ENCODE results near the gene ADAMTS9. TPM values are rescaled to one million over a fixed set of nuclear protein-coding genes. Genes with fewer than 3 reads are reported as not detected.

Gene ADAMTS9
- total and polyA plus RNA-seq, 9 of the 15 experiments (the other 6 are each of a cell fraction or from before 2014, with no cell fraction given) = 0.05 to 0.32 (median 0.13) TPM; not detected in 2

DNA sequence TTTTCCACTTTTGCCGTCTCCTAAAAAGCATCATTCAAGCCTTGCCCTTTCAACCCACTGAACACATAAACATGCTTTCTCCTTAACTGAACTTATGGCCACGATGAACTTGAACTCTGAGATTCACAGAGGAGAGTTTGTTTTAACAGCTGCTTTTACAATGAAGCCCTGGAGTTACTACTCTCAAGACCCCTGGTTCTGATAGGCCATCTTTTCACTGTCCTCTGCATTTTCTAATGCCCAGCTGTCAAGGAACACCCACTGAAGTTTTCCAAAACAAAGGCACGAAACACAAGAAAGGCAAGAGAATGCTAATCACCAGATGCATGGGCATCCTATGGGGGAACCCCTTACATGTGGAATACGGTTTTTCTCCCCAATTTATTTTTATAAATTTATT lies 100.8 kb downstream of the ADAMTS9 start:
- POLR2A ChIA-PET = interaction anchor here (0.8 kb wide), 1 partner anchor 11 kb away, joined by 4 read pairs; no protein-coding TSS in a partner anchor
- CTCF ChIA-PET (ENCODE audit: low intra/inter-chr PET ratio) = no interaction called here
- in situ Hi-C loops (cut with MboI) = no loop called here
- Histone ChIP-seq H3K27ac (ENCODE audit: extremely low read depth, low read depth, low read length) (no peak overlapping the region), H3K4me2 (ENCODE audit: insufficient read depth, low read length) (no peak overlapping the region), H4K20me1 (replicated peaks; ENCODE audit: control insufficient read depth, insufficient read depth, low read length) (no peaks in the 10 kb centered on the region), H3K9me1 (ENCODE audit: control insufficient read depth, insufficient read depth, low read length) (no peaks in the 10 kb centered on the region), H3K36me3 (ENCODE audit: control insufficient read depth, insufficient read depth, low read length) (no peaks in the 10 kb centered on the region), H2AFZ (ENCODE audit: low read depth, low read length) (no peak overlapping the region), H3K9ac (ENCODE audit: insufficient read depth in 1 of 2, low read depth in 2 of 2, low read length in 2 of 2) (no peak overlapping the region), H3K27me3 (ENCODE audit: control insufficient read depth in 2 of 2, insufficient read depth in 2 of 2, low read length in 2 of 2) (no peaks in the 10 kb centered on the region; a peak in 1 of 5 replicates), H3K4me1 (replicated peaks in 1 of 2; ENCODE audit: control insufficient read depth in 2 of 2, insufficient read depth in 2 of 2, low read length in 2 of 2) (no peaks in the 10 kb centered on the region), H3K4me3 (no peak overlapping the region), H3K79me2 (ENCODE audit: control insufficient read depth, insufficient read depth, low read length) (no peaks in the 10 kb centered on the region), H3K9me3 (replicated peaks; ENCODE audit: control insufficient read depth, insufficient read depth, low read depth, low read length) (no peaks in the 10 kb centered on the region)
- DNase-seq (ENCODE audit: extremely low read depth in 1 of 4, low spot score in 3 of 4) = no peak
- intact Hi-C loops (cut with micrococcal nuclease) = no loop called here
- no peak for TF ChIP-seq ZBTB40 (IDR thresholded peaks at IDR 0.05)
- TF ChIP-seq ZBTB40 (CRISPR knock-in tag; IDR thresholded peaks at IDR 0.05) = no peak
- no peak for TF ChIP-seq ZNF175 (CRISPR knock-in tag; IDR thresholded peaks at IDR 0.05; ENCODE audit: low read depth)
- no peak for TF ChIP-seq STAT5B (CRISPR knock-in tag; IDR thresholded peaks at IDR 0.05)
- no peak for TF ChIP-seq BMI1 (IDR thresholded peaks at IDR 0.05; ENCODE audit: low read length)
- no peak for TF ChIP-seq ZBTB33 (CRISPR knock-in tag; IDR thresholded peaks at IDR 0.05)
- TF ChIP-seq CREM (IDR thresholded peaks at IDR 0.05; ENCODE audit: low read depth) = no peak
- TF ChIP-seq SRSF7 (optimal IDR thresholded peaks at IDR 0.05; ENCODE audit: low read depth, low read length) = no peak
- no peak for TF ChIP-seq C11orf30 (IDR thresholded peaks at IDR 0.05; ENCODE audit: low read depth)
- TF ChIP-seq ZNF24 (IDR thresholded peaks at IDR 0.05) = no peak
- WGBS (ENCODE audit: insufficient coverage, low coverage, missing lambda C conversion rate) = 0% methylated on average over 4 of the region's 4 CpGs
- no peak for ATAC-seq
- no TSS peak for BruUV-seq (replicated peaks)
- FAIRE-seq = no peak

Measured in K562 (cell line).